GM18873 (cell line): ENCODE measurements around the gene SRSF8.
"Not testable (repeated sequence)": the region's sequence is repeated elsewhere in the genome, so short reads cannot be mapped to it uniquely, and the experiment has no call there.

Experiments used
- ATAC-seq: cut with Tn5 transposase; IDR thresholded peaks from one replicate; pipeline ENCODE4 v1.9.1; 2021; ENCODE audit warnings: mild to moderate bottlenecking, moderate library complexity, moderate number of reproducible peaks; ENCODE audit not compliant: unreplicated experiment, low FRiP score

The SRSF8 gene

GRCh38 chr11:95093548-95093947, 26.8 kb downstream of the SRSF8 start:
- no peak for ATAC-seq

GRCh38 chr11:95095858-95096587, 29.3 kb downstream of the SRSF8 start:
- ATAC-seq, result peak; percentile 88

GRCh38 chr11:95097209-95097608, 30.5 kb downstream of the SRSF8 start:
- no peak for ATAC-seq

- no peak for ATAC-seq
Observed at GRCh38 chr11:95098826-95099225, 32.1 kb downstream of the SRSF8 start.

- ATAC-seq, result no peak
Observed at GRCh38 chr11:95100191-95100648, 33.5 kb downstream of the SRSF8 start.

GRCh38 chr11:95100856-95101507, 34.3 kb downstream of the SRSF8 start:
- no peak for ATAC-seq

GRCh38 chr11:95101935-95102334, 35.2 kb downstream of the SRSF8 start:
- ATAC-seq, result no peak

GRCh38 chr11:95102733-95103132, 36.0 kb downstream of the SRSF8 start:
- no peak for ATAC-seq

GRCh38 chr11:95103701-95104100, 37.0 kb downstream of the SRSF8 start:
- ATAC-seq, result no peak

- no peak for ATAC-seq
Observed at GRCh38 chr11:95104121-95104830, 37.6 kb downstream of the SRSF8 start.

GRCh38 chr11:95104856-95105255, 38.1 kb downstream of the SRSF8 start:
- no peak for ATAC-seq

GRCh38 chr11:95108159-95108611, 41.5 kb downstream of the SRSF8 start:
- ATAC-seq, result no peak

- ATAC-seq, result no peak
Observed at GRCh38 chr11:95108671-95109551, 42.2 kb downstream of the SRSF8 start.

- ATAC-seq, result not testable (repeated sequence)
Observed at GRCh38 chr11:95111471-95111870, 44.8 kb downstream of the SRSF8 start.

GRCh38 chr11:95111923-95112540, 45.3 kb downstream of the SRSF8 start:
- ATAC-seq, result no peak

GRCh38 chr11:95115597-95115996, 48.9 kb downstream of the SRSF8 start:
- no peak for ATAC-seq

GRCh38 chr11:95119361-95120060, 52.8 kb downstream of the SRSF8 start:
- no peak for ATAC-seq
